ENCODE measurements around the gene FARP2.
A peak's percentile ranks its signal among the peaks of the same experiment; 100 is the strongest.

FARP2 gene

GRCh38 chr2:241531161-241531722, 175.2 kb downstream of the FARP2 start:
- peaks cover 5% of the 10 kb centered on the region for H3K9me3 ChIP-seq (ENCODE audit: control insufficient read depth, low read length)
- no peak overlapping the region for H3K4me3 ChIP-seq (ENCODE audit: low read length)
- no peak overlapping the region for H3K9ac ChIP-seq (ENCODE audit: low read length)
- H3K27me3 ChIP-seq (replicated peaks; ENCODE audit: control insufficient read depth, insufficient read depth, low read length) = peaks cover 20% of the 10 kb centered on the region
- no peaks in the 10 kb centered on the region for H3K4me1 ChIP-seq (ENCODE audit: control insufficient read depth, insufficient read depth, low read length)
- no peaks in the 10 kb centered on the region for H3K36me3 ChIP-seq (ENCODE audit: control insufficient read depth, insufficient read depth, low read length, severe bottlenecking)
- DNase-seq (ENCODE audit: low read depth) = no peak

- Histone ChIP-seq H3K36me3 (ENCODE audit: control insufficient read depth, insufficient read depth, low read length, severe bottlenecking) (no peaks in the 10 kb centered on the region), H3K4me1 (ENCODE audit: control insufficient read depth, insufficient read depth, low read length) (no peaks in the 10 kb centered on the region), H3K4me3 (ENCODE audit: low read length) (no peak overlapping the region), H3K9me3 (ENCODE audit: control insufficient read depth, low read length) (no peaks in the 10 kb centered on the region), H3K27me3 (replicated peaks; ENCODE audit: control insufficient read depth, insufficient read depth, low read length) (peaks cover 20% of the 10 kb centered on the region), H3K9ac (ENCODE audit: low read length) (no peak overlapping the region)
- DNase-seq (ENCODE audit: low read depth) = no peak
These were observed 176.1 kb downstream of the FARP2 start for GRCh38 chr2:241532168-241532567.

DNA sequence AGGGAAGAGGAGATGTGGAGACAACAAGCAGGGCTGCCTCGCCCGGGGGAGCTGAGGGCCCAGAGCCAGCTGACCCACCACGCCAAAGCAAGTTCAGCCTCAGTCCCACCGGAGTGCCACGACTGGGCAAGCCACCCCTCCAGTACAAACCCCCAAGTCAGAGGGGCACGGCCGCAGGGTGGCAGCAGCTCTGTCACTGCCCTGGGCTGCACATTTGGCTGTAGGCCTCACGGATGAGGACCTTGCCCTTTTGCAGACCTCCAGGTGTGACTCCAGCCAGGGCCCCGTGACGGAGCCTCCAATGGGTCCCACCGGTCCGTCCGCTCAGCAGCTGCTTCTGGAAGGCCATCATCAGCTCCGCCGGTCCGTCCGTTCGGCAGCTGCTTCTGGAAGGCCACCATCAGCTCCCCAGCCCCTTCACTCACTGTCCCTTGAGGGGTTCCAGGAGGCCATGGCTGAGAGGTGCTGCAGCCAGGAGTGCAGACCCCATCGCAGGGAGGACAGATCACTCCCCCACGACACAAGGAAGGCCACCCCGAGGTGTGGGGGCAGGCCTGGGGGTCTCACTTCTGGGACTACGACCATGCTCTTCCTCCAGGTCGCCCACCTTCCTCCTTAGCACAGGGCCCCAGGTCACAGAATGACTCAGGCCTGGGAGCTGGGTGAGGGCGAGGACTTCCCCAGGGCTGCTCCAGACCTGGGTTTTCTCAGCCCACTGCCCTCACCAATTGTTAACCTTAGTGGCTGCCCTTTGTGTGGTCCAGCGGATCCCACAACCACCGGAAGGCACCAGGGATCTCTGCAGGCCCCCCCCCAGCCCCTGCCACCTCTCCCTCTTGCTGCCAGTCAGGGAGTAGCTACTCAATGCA, 176.9 kb downstream of the FARP2 start:
- Histone ChIP-seq H3K4me3 (ENCODE audit: low read length) (no peak overlapping the region), H3K36me3 (ENCODE audit: control insufficient read depth, insufficient read depth, low read length, severe bottlenecking) (no peaks in the 10 kb centered on the region), H3K27me3 (replicated peaks; ENCODE audit: control insufficient read depth, insufficient read depth, low read length) (peaks cover 20% of the 10 kb centered on the region), H3K4me1 (ENCODE audit: control insufficient read depth, insufficient read depth, low read length) (no peaks in the 10 kb centered on the region), H3K9me3 (ENCODE audit: control insufficient read depth, low read length) (no peaks in the 10 kb centered on the region), H3K9ac (ENCODE audit: low read length) (no peak overlapping the region)
- DNase-seq (ENCODE audit: low read depth) = no peak

DNA sequence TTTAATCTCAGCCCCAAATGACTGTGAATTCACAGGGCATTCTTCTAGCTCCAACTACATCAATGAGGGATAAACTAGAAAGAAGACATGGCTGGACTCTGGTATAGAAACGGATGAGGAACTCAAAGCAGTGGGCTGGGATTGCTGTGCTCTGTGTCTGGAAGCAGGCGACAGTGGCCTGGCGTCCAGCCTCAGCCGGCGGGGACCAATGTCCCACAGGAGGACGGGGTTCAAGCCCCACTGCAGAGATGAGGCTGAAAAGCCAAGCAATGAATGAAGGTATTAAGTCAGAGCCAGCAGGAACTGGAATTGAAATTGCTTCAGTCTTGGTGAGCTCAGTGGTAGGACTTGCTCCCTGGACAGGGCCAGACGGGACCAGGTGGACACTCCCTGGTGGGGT, 178.2 kb downstream of the FARP2 start:
- H3K4me3 ChIP-seq (ENCODE audit: low read length) = no peak overlapping the region

DNA sequence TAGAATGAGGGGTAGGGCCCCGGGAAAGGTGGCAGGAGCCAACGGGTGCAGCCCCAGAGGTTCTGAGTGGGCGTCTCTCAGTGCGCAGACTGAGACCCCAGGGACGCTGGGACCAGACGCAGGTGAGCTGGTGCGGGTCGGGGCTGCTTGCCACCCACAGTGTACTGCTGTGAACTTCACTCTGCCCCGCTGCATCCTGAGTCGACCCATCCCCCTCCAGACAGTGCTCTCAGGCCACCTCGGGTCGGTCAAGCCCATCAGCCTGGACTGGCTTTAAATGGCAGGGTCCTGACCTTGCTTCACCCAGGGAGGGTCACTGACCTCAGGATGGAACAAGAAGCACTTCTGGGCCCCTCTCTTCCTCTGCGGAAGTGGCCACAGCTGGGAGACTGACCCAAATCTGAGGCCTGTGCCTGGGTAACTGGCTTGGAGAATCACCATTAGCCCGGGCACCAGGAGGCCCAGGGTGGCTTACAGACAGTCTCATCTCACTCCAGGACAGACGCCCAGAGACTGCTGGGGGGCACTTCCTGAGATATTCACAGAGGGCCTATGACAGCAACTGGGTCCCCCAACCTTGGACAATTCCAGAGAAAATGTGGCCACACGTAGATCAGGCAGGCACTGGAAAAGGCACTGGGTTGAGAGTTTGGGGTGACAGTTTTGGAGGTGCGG, 178.8 kb downstream of the FARP2 start:
- Histone ChIP-seq H3K36me3 (ENCODE audit: control insufficient read depth, insufficient read depth, low read length, severe bottlenecking) (no peaks in the 10 kb centered on the region), H3K27me3 (replicated peaks; ENCODE audit: control insufficient read depth, insufficient read depth, low read length) (peaks cover 20% of the 10 kb centered on the region), H3K9ac (ENCODE audit: low read length) (no peak overlapping the region), H3K4me3 (ENCODE audit: low read length) (no peak overlapping the region), H3K4me1 (ENCODE audit: control insufficient read depth, insufficient read depth, low read length) (no peaks in the 10 kb centered on the region), H3K9me3 (ENCODE audit: control insufficient read depth, low read length) (no peaks in the 10 kb centered on the region)
- DNase-seq (ENCODE audit: low read depth) = no peak

More for the DNA sequence above, 178.2 kb downstream of the FARP2 start:
- H3K9me3 ChIP-seq (ENCODE audit: control insufficient read depth, low read length) = no peaks in the 10 kb centered on the region
- H3K27me3 ChIP-seq (replicated peaks; ENCODE audit: control insufficient read depth, insufficient read depth, low read length) = peaks cover 20% of the 10 kb centered on the region
- no peaks in the 10 kb centered on the region for H3K36me3 ChIP-seq (ENCODE audit: control insufficient read depth, insufficient read depth, low read length, severe bottlenecking)
- H3K9ac ChIP-seq (ENCODE audit: low read length) = no peak overlapping the region
- H3K4me1 ChIP-seq (ENCODE audit: control insufficient read depth, insufficient read depth, low read length) = no peaks in the 10 kb centered on the region
- no peak for DNase-seq (ENCODE audit: low read depth)

DNA sequence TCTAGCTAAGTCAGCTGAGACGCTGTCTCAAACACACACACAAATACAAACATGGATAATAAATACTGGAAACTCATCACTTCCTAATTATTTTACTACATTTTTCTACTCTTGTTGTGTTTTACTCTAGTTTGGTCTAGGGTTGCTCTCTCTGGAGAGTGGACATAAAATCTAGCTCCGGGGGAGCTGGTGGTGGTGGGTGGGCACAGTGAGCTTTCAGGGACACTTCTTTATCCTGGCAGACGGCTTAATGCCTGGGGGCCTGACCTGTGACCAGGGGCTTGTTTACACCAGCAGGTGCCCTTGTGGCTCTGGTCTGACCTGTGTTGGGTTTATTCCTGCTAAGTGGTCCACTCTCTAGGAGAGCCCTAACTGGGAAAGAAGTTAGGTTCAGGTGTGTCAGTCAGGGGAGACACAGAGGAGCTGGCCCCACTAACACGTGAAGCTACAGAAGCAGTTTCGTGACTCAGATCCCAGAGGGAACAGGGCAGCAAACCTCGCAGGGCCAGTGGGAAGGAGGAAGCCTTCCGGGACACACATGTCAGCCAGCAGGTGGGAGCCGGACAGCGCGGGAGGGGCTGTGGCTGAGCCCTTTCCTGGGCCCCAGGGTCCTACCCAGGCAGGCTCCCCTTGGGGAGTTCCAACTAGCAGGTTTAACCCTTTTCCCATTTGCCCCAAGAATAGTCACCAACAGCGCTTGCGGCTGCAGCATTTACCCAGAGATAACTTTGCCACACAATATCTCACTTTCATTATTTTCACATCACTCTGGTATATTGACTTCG, 180.0 kb downstream of the FARP2 start:
- H3K36me3 ChIP-seq (ENCODE audit: control insufficient read depth, insufficient read depth, low read length, severe bottlenecking) = no peaks in the 10 kb centered on the region
- H3K9me3 ChIP-seq (ENCODE audit: control insufficient read depth, low read length) = no peaks in the 10 kb centered on the region
- DNase-seq (ENCODE audit: low read depth) = no peak
- H3K27me3 ChIP-seq (replicated peaks; ENCODE audit: control insufficient read depth, insufficient read depth, low read length) = peaks cover 10% of the 10 kb centered on the region
- H3K4me3 ChIP-seq (ENCODE audit: low read length) = no peak overlapping the region
- H3K9ac ChIP-seq (ENCODE audit: low read length) = no peak overlapping the region
- peaks cover 7% of the 10 kb centered on the region for H3K4me1 ChIP-seq (ENCODE audit: control insufficient read depth, insufficient read depth, low read length)

DNA sequence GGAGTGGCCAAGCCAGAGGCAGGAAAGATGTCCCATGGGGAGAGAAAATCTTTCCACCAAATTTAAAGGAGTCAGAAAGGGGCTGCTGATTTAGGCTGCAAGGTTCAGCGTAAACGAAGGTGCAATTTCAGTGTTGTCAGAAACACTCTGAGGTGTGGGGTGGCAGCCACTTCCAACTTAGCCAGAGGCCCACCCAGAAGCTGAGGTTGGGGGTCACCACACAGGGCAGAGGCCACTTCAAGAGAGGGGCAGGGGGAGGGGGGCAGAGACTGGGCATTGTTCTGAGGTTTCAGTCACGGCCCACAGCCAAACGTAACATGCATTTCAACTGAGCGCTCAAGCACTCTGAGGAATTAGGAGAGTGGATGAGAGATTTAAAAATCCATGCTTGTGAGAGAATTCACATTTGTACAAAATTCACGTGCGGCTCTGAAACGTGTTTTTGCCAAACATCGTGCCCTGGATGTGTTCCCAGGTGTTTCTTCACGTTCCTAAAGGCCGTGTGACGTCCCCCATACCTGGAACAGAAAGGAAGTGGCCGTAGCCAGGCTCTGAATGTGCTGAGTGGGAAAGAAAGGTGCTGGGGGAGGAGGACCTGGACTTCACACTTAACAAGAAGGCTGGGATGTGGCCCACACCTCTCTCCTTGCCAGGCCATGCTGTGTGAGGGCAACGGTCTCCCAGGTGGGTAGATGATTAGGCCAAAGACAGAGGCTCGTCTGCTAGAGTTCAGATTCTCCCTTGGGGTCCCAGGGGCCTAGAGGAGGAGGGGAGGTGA, 182.9 kb downstream of the FARP2 start:
- no peak for DNase-seq (ENCODE audit: low read depth)
- Histone ChIP-seq H3K9me3 (ENCODE audit: control insufficient read depth, low read length) (no peaks in the 10 kb centered on the region), H3K4me1 (ENCODE audit: control insufficient read depth, insufficient read depth, low read length) (peaks cover 13% of the 10 kb centered on the region), H3K4me3 (ENCODE audit: low read length) (no peak overlapping the region), H3K9ac (ENCODE audit: low read length) (no peak overlapping the region), H3K27me3 (replicated peaks; ENCODE audit: control insufficient read depth, insufficient read depth, low read length) (peaks cover 3% of the 10 kb centered on the region), H3K36me3 (ENCODE audit: control insufficient read depth, insufficient read depth, low read length, severe bottlenecking) (no peaks in the 10 kb centered on the region)

- no peak for DNase-seq (ENCODE audit: low read depth)
- Histone ChIP-seq H3K9ac (ENCODE audit: low read length) (no peak overlapping the region), H3K4me3 (ENCODE audit: low read length) (no peak overlapping the region), H3K27me3 (replicated peaks; ENCODE audit: control insufficient read depth, insufficient read depth, low read length) (no peaks in the 10 kb centered on the region), H3K4me1 (ENCODE audit: control insufficient read depth, insufficient read depth, low read length) (peaks cover 13% of the 10 kb centered on the region), H3K9me3 (ENCODE audit: control insufficient read depth, low read length) (no peaks in the 10 kb centered on the region), H3K36me3 (ENCODE audit: control insufficient read depth, insufficient read depth, low read length, severe bottlenecking) (no peaks in the 10 kb centered on the region)
These were observed 183.7 kb downstream of the FARP2 start for GRCh38 chr2:241539616-241540374.

GRCh38 chr2:241540401-241540770, 184.3 kb downstream of the FARP2 start:
- DNase-seq (ENCODE audit: low read depth) = no peak
- peak overlapping the region; percentile 72 for H3K4me3 ChIP-seq (ENCODE audit: low read length)
- H3K9ac ChIP-seq (ENCODE audit: low read length) = peak overlapping the region; percentile 34
- no peaks in the 10 kb centered on the region for H3K36me3 ChIP-seq (ENCODE audit: control insufficient read depth, insufficient read depth, low read length, severe bottlenecking)
- H3K27me3 ChIP-seq (replicated peaks; ENCODE audit: control insufficient read depth, insufficient read depth, low read length) = no peaks in the 10 kb centered on the region
- H3K4me1 ChIP-seq (ENCODE audit: control insufficient read depth, insufficient read depth, low read length) = peaks cover 13% of the 10 kb centered on the region
- H3K9me3 ChIP-seq (ENCODE audit: control insufficient read depth, low read length) = no peaks in the 10 kb centered on the region

Data from adipocyte (in vitro differentiated cells).